ENCODE results near the gene ASAP2.

Gene ASAP2

GRCh38 chr2:9342659-9343058 is 136.0 kb downstream of the ASAP2 start:
- no peak for TF ChIP-seq CTCF (IDR thresholded peaks at IDR 0.05; ENCODE audit: borderline replicate concordance, insufficient read depth, low read depth, low read length)
- no peak overlapping the region for H3K4me3 ChIP-seq (ENCODE audit: low read depth, low read length)

- H3K4me3 ChIP-seq (ENCODE audit: low read depth, low read length): no peak overlapping the region
- no peak for TF ChIP-seq CTCF (IDR thresholded peaks at IDR 0.05; ENCODE audit: borderline replicate concordance, insufficient read depth, low read depth, low read length)
Observed at GRCh38 chr2:9343524-9343923, 136.9 kb downstream of the ASAP2 start.

- no peak overlapping the region for H3K4me3 ChIP-seq (ENCODE audit: low read depth, low read length)
- no peak for TF ChIP-seq CTCF (IDR thresholded peaks at IDR 0.05; ENCODE audit: borderline replicate concordance, insufficient read depth, low read depth, low read length)
Observed at GRCh38 chr2:9344434-9344833, 137.8 kb downstream of the ASAP2 start.

GRCh38 chr2:9345343-9345742 is 138.7 kb downstream of the ASAP2 start:
- no peak overlapping the region for H3K4me3 ChIP-seq (ENCODE audit: low read depth, low read length)
- no peak for TF ChIP-seq CTCF (IDR thresholded peaks at IDR 0.05; ENCODE audit: borderline replicate concordance, insufficient read depth, low read depth, low read length)

GRCh38 chr2:9345997-9346396 is 139.4 kb downstream of the ASAP2 start:
- H3K4me3 ChIP-seq (ENCODE audit: low read depth, low read length): no peak overlapping the region
- no peak for TF ChIP-seq CTCF (IDR thresholded peaks at IDR 0.05; ENCODE audit: borderline replicate concordance, insufficient read depth, low read depth, low read length)

- TF ChIP-seq CTCF (IDR thresholded peaks at IDR 0.05; ENCODE audit: borderline replicate concordance, insufficient read depth, low read depth, low read length): no peak
- no peak overlapping the region for H3K4me3 ChIP-seq (ENCODE audit: low read depth, low read length)
Observed at GRCh38 chr2:9346885-9347284, 140.3 kb downstream of the ASAP2 start.

GRCh38 chr2:9347411-9347881 is 140.8 kb downstream of the ASAP2 start:
- no peak overlapping the region for H3K4me3 ChIP-seq (ENCODE audit: low read depth, low read length)
- TF ChIP-seq CTCF (IDR thresholded peaks at IDR 0.05; ENCODE audit: borderline replicate concordance, insufficient read depth, low read depth, low read length): no peak

All from GM12875 (cell line).